K562 (cell line): ENCODE measurements around the gene FCSK. TPM values are rescaled to one million over a fixed set of nuclear protein-coding genes. Genes with fewer than 3 reads are reported as not detected.

Source experiments
- ATAC-seq: fragments of 200-7000 bp; cut with Tn5 transposase; 3 replicates; pipeline ENCODE4 v1.9.1; 2020; ENCODE audit warnings: moderate library complexity
- BruUV-seq: library from RNA; stranded (reverse); fragments of 400-500 nt; replicated peaks from 2 replicates; lab custom pipeline; 2021; lab: Mats Ljungman, UMichigan
- CTCF ChIA-PET: fragments of 300-600 bp; formaldehyde crosslinking; extraction: SDS; loops from one replicate; lab custom pipeline; 2021; ENCODE audit warnings: low intra/inter-chr PET ratio; lab: Yijun Ruan, JAX
- POLR2A ChIA-PET: fragments of 300-600, 350-650 bp; sonication (Branson Sonifier 250); formaldehyde crosslinking; extraction: SDS; loops from one replicate; lab custom pipeline; 2021; ENCODE audit warnings: antibody characterized with exemption, inconsistent platforms; lab: Yijun Ruan, JAX
- DNase-seq, 4 experiments: peaks; one replicate each; pipeline versions ENCODE4 v3.0.0 to v3.0.0-alpha.2; 2011 to 2018; ENCODE audit warnings: low spot score in 3 of 4, mixed read lengths in 3 of 4; ENCODE audit errors: extremely low read depth in 1 of 4
- FAIRE-seq: peaks from 2 replicates; lab custom pipeline; 2011; peaks lifted over from hg19 to GRCh38; lab: Jason Lieb, UNC
- H2AFZ ChIP-seq: 2 replicates; pipeline ENCODE4 v1.6.0; 2011; ENCODE audit warnings: low read depth, low read length, control low read depth, inconsistent platforms
- H3K27ac ChIP-seq: fragments of 200-600 bp; 3 replicates; pipeline ENCODE4 v1.8.0; 2011; ENCODE audit warnings: low read depth, mild to moderate bottlenecking, control low read depth, inconsistent platforms, low read length, moderate library complexity, mixed read lengths; ENCODE audit errors: extremely low read depth
- H3K27me3 ChIP-seq, 2 experiments: fragments of 300-600 bp in 1 of 2; 2 replicates in 1 of 2; 3 replicates in 1 of 2; pipeline versions ENCODE4 v1.6.0 to v1.8.0; 2011; ENCODE audit warnings: inconsistent platforms in 2 of 2, low read length in 2 of 2, mild to moderate bottlenecking in 1 of 2, mixed read lengths in 1 of 2, moderate library complexity in 1 of 2; ENCODE audit not compliant: control insufficient read depth in 2 of 2, insufficient read depth in 2 of 2
- H3K36me3 ChIP-seq: fragments of 300-600 bp; 3 replicates; pipeline ENCODE4 v1.8.0; 2011; ENCODE audit warnings: mild to moderate bottlenecking, low read length, inconsistent platforms; ENCODE audit not compliant: control insufficient read depth, insufficient read depth
- H3K4me1 ChIP-seq, 2 experiments: fragments of 200-600 bp in 1 of 2; replicated peaks in 1 of 2; 2 replicates in 1 of 2; 3 replicates in 1 of 2; pipeline versions ENCODE4 v1.5.1 to v1.8.0; 2011; ENCODE audit warnings: inconsistent platforms in 2 of 2, low read length in 2 of 2, mild to moderate bottlenecking in 1 of 2, mixed read lengths in 1 of 2, moderate library complexity in 1 of 2; ENCODE audit not compliant: control insufficient read depth in 2 of 2, insufficient read depth in 2 of 2
- H3K4me2 ChIP-seq: 2 replicates; pipeline ENCODE4 v1.6.1; 2011; ENCODE audit warnings: low read length, control low read depth, inconsistent platforms, mixed read lengths; ENCODE audit not compliant: insufficient read depth
- H3K4me3 ChIP-seq: fragments of 200-600 bp; sonication (generic), shearing (Covaris generic); 2 replicates; pipeline ENCODE4 v1.5.1; 2016; ENCODE audit warnings: control low read depth, inconsistent platforms
- H3K79me2 ChIP-seq: fragments of 200-600 bp; 3 replicates; pipeline ENCODE4 v1.8.0; 2011; ENCODE audit warnings: low read length, inconsistent platforms; ENCODE audit not compliant: control insufficient read depth, insufficient read depth
- H3K9ac ChIP-seq, 2 experiments: 2 replicates each; pipeline versions ENCODE4 v1.6.0 to v1.6.1; 2011; ENCODE audit warnings: low read depth in 2 of 2, low read length in 2 of 2, control low read depth in 1 of 2, inconsistent platforms in 1 of 2, mild to moderate bottlenecking in 1 of 2, mixed read lengths in 1 of 2; ENCODE audit not compliant: insufficient read depth in 1 of 2
- H3K9me1 ChIP-seq: one replicate; pipeline ENCODE4 v1.6.0; 2011; ENCODE audit warnings: inconsistent platforms, mild to moderate bottlenecking, low read length, moderate library complexity; ENCODE audit not compliant: control insufficient read depth, insufficient read depth
- H3K9me3 ChIP-seq: replicated peaks from 2 replicates; pipeline ENCODE4 v1.5.1; 2011; ENCODE audit warnings: low read depth, low read length, inconsistent platforms; ENCODE audit not compliant: control insufficient read depth, insufficient read depth
- H4K20me1 ChIP-seq: replicated peaks from 2 replicates; pipeline ENCODE4 v1.6.1; 2011; ENCODE audit warnings: low read length, inconsistent platforms, mixed read lengths; ENCODE audit not compliant: control insufficient read depth, insufficient read depth
- CEBPB ChIP-seq: fragments of 450-650 bp; IDR thresholded peaks from 2 replicates; pipeline ENCODE4 v1.6.1; 2016; ENCODE audit warnings: missing genetic modification characterization, missing compliant biosample characterization
- CREB1 ChIP-seq, 2 experiments: sonication (generic) in 1 of 2; formaldehyde crosslinking in 1 of 2; IDR thresholded peaks; 2 replicates each; pipeline versions ENCODE4 v1.6.1 to v1.8.0; 2012 to 2022; ENCODE audit warnings: inconsistent platforms in 1 of 2, mild to moderate bottlenecking in 1 of 2, missing genetic modification reagents in 1 of 2, moderate library complexity in 1 of 2
- FOXJ2 ChIP-seq: fragments of 200-800 bp; sonication (Bioruptor generic); IDR thresholded peaks from 2 replicates; pipeline ENCODE4 v1.6.1; 2016; ENCODE audit warnings: missing genetic modification characterization, missing compliant biosample characterization
- FOXJ3 ChIP-seq: sonication (generic); formaldehyde crosslinking; IDR thresholded peaks from 2 replicates; pipeline ENCODE4 v1.4.0; 2020; ENCODE audit warnings: mild to moderate bottlenecking, missing genetic modification reagents
- KLF6 ChIP-seq: fragments of 250-450 bp; sonication (Bioruptor Pico); IDR thresholded peaks from 2 replicates; pipeline ENCODE4 v1.4.0; 2020; ENCODE audit warnings: mild to moderate bottlenecking, moderate library complexity, borderline replicate concordance
- MCM5 ChIP-seq: fragments of 450-650 bp; IDR thresholded peaks from 2 replicates; pipeline ENCODE4 v1.6.1; 2016; ENCODE audit warnings: low read depth
- RBFOX2 ChIP-seq: fragments of 200-400 bp; formaldehyde crosslinking; IDR thresholded peaks from 2 replicates; pipeline ENCODE4 v1.6.1; 2017; ENCODE audit warnings: low read depth, mild to moderate bottlenecking, low read length, moderate library complexity
- SMARCC2 ChIP-seq: fragments of 450-650 bp; IDR thresholded peaks from 2 replicates; pipeline ENCODE4 v1.6.1; 2017; ENCODE audit warnings: antibody characterized with exemption, moderate library complexity, mild to moderate bottlenecking, low read depth
- TCFL5 ChIP-seq: fragments of 250-450 bp; sonication (Bioruptor Pico); conservative IDR thresholded peaks from 2 replicates; pipeline ENCODE4 v1.6.1; 2021; ENCODE audit warnings: mild to moderate bottlenecking, moderate library complexity, matching md5 sums
- ZBTB1 ChIP-seq: sonication (generic); formaldehyde crosslinking; IDR thresholded peaks from 2 replicates; pipeline ENCODE4 v1.8.1; 2023; ENCODE audit warnings: missing genetic modification reagents, low read depth, mild to moderate bottlenecking, borderline replicate concordance
- ZFP1 ChIP-seq: fragments of 450-650 bp; formaldehyde crosslinking; IDR thresholded peaks from 2 replicates; pipeline ENCODE4 v1.4.0; 2020; ENCODE audit warnings: mild to moderate bottlenecking, mixed read lengths
- ZKSCAN8 ChIP-seq: fragments of 200-800 bp; sonication (Bioruptor generic); IDR thresholded peaks from 2 replicates; pipeline ENCODE4 v1.6.1; 2016; ENCODE audit warnings: missing genetic modification characterization, missing compliant biosample characterization
- ZNF24 ChIP-seq: fragments of 450-650 bp; IDR thresholded peaks from 2 replicates; pipeline ENCODE4 v1.6.1; 2016
- ZNF282 ChIP-seq: sonication (generic); formaldehyde crosslinking; IDR thresholded peaks from 2 replicates; pipeline ENCODE4 v1.8.1; 2023; ENCODE audit warnings: missing genetic modification reagents
- ZNF76 ChIP-seq: fragments of 250-450 bp; sonication (Bioruptor Pico); IDR thresholded peaks from 2 replicates; pipeline ENCODE4 v1.4.0; 2020; ENCODE audit warnings: mild to moderate bottlenecking, moderate library complexity, borderline replicate concordance
- WGBS: fragments of 100-300 bp; shearing (Covaris generic); methylation state at CpG from one replicate; pipeline ENCODE4 v1.1.6; 2016; ENCODE audit warnings: low coverage, mixed read lengths; ENCODE audit not compliant: insufficient coverage; ENCODE audit errors: missing lambda C conversion rate; 5-methylcytosine and 5-hydroxymethylcytosine counted together
- in situ Hi-C: fragments of 300-500 bp; cut with MboI; formaldehyde crosslinking; loops from 4 replicates; pipeline ENCODE4 v1.15.0; 2018; ENCODE audit warnings: inconsistent platforms, mixed read lengths
- intact Hi-C: fragments of 100-400 bp; cut with micrococcal nuclease; formaldehyde crosslinking; loops from 2 replicates; pipeline ENCODE4 v1.14.2; 2022
- polyA plus RNA-seq, 8 experiments: library from polyadenylated mRNA; depleted of rRNA in 4 of 8; stranded (reverse) in 5 of 8; unstranded in 3 of 8; fragments of >200 nt; fragmentation: Nextera tagmentation in 2 of 8; fragmentation: Illumina TruSeq in 1 of 8; extraction: Ambion mirVana in 2 of 8; extraction: Trizol in 1 of 8; gene quantifications; 2 replicates each; pipeline versions ENCODE4 v1.2.1 to v1.2.3, GENCODE V29; 2011 to 2014; ENCODE audit warnings: inconsistent platforms in 1 of 8, missing spikeins in 1 of 8
- total RNA-seq, 7 experiments: library from RNA; depleted of rRNA in 6 of 7; stranded (reverse); fragments of >200 nt in 6 of 7; fragmentation: Illumina TruSeq in 2 of 7; extraction: Trizol in 2 of 7; gene quantifications; 2 replicates each; pipeline versions ENCODE4 v1.2.1 to v1.2.3, GENCODE V29; 2011 to 2021; ENCODE audit warnings: low replicate concordance in 1 of 7
- TF ChIP-seq, protein P1 (sequence below): fragments of 150-350 bp; conservative IDR thresholded peaks from 2 replicates; pipeline ENCODE4 v1.6.1; 2014; ENCODE audit warnings: low read length
- TF ChIP-seq, protein P2 (sequence below), 2 experiments: IDR thresholded peaks in 1 of 2; conservative IDR thresholded peaks in 1 of 2; 2 replicates each; pipeline ENCODE4 v1.6.1; 2016; ENCODE audit warnings: low read depth in 2 of 2, mild to moderate bottlenecking in 1 of 2, missing compliant biosample characterization in 1 of 2, missing genetic modification characterization in 1 of 2, moderate library complexity in 1 of 2
- TF ChIP-seq, protein P3 (sequence below): fragments of 250-450 bp; sonication (Bioruptor Pico); IDR thresholded peaks from 2 replicates; pipeline ENCODE4 v1.5.0; 2021

Gene FCSK
- total and polyA plus RNA-seq, 9 of the 15 experiments (the other 6 are each of a cell fraction or from before 2014, with no cell fraction given), result 0.92 to 18.6 (median 8.3) TPM

DNA sequence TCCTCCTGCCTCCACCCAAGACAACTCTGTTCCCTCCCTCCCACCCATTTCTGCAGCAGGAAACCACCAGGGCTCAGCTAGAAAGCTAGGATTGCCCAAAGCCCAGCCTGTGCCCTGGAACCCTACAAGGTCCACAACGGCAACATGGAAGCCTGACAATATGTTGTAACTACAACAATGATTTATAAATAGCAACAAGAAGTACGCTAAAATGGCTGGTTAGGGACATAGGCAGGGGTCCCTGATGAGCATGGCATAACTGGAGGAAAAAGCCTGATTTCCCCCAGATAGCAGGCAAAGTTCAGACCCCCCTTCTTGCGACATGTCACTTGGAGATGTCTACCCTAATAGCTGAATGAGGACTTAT, 22.1 kb upstream of the FCSK start:
- Histone ChIP-seq H3K9me3 (no peaks in the 10 kb centered on the region), H3K27ac (peak overlapping the region; percentile 88), H3K4me1 (peaks cover 62 to 75% of the 10 kb centered on the region in 2 experiments), H3K9me1 (no peaks in the 10 kb centered on the region), H3K4me2 (peak overlapping the region; percentile 92), H3K36me3 (peaks cover 52% of the 10 kb centered on the region), H2AFZ (no peak overlapping the region), H3K4me3 (peak overlapping the region; percentile 37), H4K20me1 (0 out of 2 replicates have a peak, but pooled peaks cover 3% of the 10 kb centered on the region), H3K27me3 (no peaks in the 10 kb centered on the region), H3K9ac (peak overlapping the region; percentile 85 to 93; a peak in 3 of 4 replicates), H3K79me2 (peaks cover 93% of the 10 kb centered on the region)
- no TSS peak for BruUV-seq
- intact Hi-C loops, result no loop called here
- ChIA-PET POLR2A (interaction anchor here (0.6 to 3.5 kb wide), 15 partner anchors 8 to 838 kb away, joined by 3 to 17 read pairs (median 4); no protein-coding TSS in a partner anchor), CTCF (no interaction called here)
- ATAC-seq (no peak), DNase-seq (peak in 2 of 4 experiments; percentile 6 to 43), FAIRE-seq (no peak)
- 5% methylated on average over 3 of the region's 3 CpGs for WGBS
- in situ Hi-C loops, result no loop called here
- TF ChIP-seq SMARCC2 (no peak), CEBPB (tag) (peak; percentile 51), ZNF76 (CRISPR knock-in tag) (no peak), ZNF24 (no peak), RBFOX2 (no peak), FOXJ2 (peak; percentile 91), TCFL5 (CRISPR knock-in tag) (no peak), KLF6 (CRISPR knock-in tag) (no peak), CREB1 (IDR thresholded peaks at IDR 0.05) (no peak), CREB1 (CRISPR knock-in tag; IDR thresholded peaks at IDR 0.05) (0 out of 2 replicates have a peak, but pooled peaks have one; percentile 4), ZKSCAN8 (no peak), ZBTB1 (CRISPR knock-in tag) (no peak), MCM5 (no peak), FOXJ3 (CRISPR knock-in tag) (peak; percentile 80), ZNF282 (CRISPR knock-in tag) (no peak), ZFP1 (CRISPR knock-in tag) (no peak)
- TF ChIP-seq, protein P1, sequence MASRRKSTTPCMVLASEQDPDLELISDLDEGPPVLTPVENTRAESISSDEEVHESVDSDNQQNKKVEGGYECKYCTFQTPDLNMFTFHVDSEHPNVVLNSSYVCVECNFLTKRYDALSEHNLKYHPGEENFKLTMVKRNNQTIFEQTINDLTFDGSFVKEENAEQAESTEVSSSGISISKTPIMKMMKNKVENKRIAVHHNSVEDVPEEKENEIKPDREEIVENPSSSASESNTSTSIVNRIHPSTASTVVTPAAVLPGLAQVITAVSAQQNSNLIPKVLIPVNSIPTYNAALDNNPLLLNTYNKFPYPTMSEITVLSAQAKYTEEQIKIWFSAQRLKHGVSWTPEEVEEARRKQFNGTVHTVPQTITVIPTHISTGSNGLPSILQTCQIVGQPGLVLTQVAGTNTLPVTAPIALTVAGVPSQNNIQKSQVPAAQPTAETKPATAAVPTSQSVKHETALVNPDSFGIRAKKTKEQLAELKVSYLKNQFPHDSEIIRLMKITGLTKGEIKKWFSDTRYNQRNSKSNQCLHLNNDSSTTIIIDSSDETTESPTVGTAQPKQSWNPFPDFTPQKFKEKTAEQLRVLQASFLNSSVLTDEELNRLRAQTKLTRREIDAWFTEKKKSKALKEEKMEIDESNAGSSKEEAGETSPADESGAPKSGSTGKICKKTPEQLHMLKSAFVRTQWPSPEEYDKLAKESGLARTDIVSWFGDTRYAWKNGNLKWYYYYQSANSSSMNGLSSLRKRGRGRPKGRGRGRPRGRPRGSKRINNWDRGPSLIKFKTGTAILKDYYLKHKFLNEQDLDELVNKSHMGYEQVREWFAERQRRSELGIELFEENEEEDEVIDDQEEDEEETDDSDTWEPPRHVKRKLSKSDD, result no peak
- TF ChIP-seq, protein P2, sequence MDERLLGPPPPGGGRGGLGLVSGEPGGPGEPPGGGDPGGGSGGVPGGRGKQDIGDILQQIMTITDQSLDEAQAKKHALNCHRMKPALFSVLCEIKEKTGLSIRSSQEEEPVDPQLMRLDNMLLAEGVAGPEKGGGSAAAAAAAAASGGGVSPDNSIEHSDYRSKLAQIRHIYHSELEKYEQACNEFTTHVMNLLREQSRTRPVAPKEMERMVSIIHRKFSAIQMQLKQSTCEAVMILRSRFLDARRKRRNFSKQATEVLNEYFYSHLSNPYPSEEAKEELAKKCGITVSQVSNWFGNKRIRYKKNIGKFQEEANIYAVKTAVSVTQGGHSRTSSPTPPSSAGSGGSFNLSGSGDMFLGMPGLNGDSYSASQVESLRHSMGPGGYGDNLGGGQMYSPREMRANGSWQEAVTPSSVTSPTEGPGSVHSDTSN (CRISPR knock-in tag; IDR thresholded peaks at IDR 0.05; ENCODE audit: low read depth), result no peak
- TF ChIP-seq, protein P2 (tag; conservative IDR thresholded peaks at IDR 0.05; ENCODE audit: low read depth), result no peak
- TF ChIP-seq, protein P3, sequence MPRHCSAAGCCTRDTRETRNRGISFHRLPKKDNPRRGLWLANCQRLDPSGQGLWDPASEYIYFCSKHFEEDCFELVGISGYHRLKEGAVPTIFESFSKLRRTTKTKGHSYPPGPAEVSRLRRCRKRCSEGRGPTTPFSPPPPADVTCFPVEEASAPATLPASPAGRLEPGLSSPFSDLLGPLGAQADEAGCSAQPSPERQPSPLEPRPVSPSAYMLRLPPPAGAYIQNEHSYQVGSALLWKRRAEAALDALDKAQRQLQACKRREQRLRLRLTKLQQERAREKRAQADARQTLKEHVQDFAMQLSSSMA, result no peak
